Measurements from ENCODE around the gene NHERF1. TPM values are rescaled to one million over a fixed set of nuclear protein-coding genes. Genes with fewer than 3 reads are reported as not detected.

Gene NHERF1
- total and polyA plus RNA-seq, 9 of the 15 experiments (the other 6 are each of a cell fraction or from before 2014, with no cell fraction given), result 11.4 to 79.9 (median 36.9) TPM

GRCh38 chr17:74779948-74780400 is 31.5 kb downstream of the NHERF1 start (continued):
- TF ChIP-seq, protein P1, sequence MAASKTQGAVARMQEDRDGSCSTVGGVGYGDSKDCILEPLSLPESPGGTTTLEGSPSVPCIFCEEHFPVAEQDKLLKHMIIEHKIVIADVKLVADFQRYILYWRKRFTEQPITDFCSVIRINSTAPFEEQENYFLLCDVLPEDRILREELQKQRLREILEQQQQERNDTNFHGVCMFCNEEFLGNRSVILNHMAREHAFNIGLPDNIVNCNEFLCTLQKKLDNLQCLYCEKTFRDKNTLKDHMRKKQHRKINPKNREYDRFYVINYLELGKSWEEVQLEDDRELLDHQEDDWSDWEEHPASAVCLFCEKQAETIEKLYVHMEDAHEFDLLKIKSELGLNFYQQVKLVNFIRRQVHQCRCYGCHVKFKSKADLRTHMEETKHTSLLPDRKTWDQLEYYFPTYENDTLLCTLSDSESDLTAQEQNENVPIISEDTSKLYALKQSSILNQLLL (CRISPR knock-in tag; IDR thresholded peaks at IDR 0.05; ENCODE audit: borderline replicate concordance), result no peak
- TF ChIP-seq ZNF384 (IDR thresholded peaks at IDR 0.05; ENCODE audit: low read depth, low read length) (no peak), KDM5B (IDR thresholded peaks at IDR 0.05; ENCODE audit: insufficient replicate concordance, low read depth, low read length) (no peak), NR2C1 (IDR thresholded peaks at IDR 0.05) (no peak), NR2C1 (tag; IDR thresholded peaks at IDR 0.05) (no peak), ZNF134 (CRISPR knock-in tag; conservative IDR thresholded peaks at IDR 0.05) (no peak), RUNX1 (IDR thresholded peaks at IDR 0.05; ENCODE audit: low read depth) (no peak), HNRNPK (IDR thresholded peaks at IDR 0.05; ENCODE audit: low read depth, low read length, poor library complexity, severe bottlenecking) (no peak)
- TF ChIP-seq, protein P2, sequence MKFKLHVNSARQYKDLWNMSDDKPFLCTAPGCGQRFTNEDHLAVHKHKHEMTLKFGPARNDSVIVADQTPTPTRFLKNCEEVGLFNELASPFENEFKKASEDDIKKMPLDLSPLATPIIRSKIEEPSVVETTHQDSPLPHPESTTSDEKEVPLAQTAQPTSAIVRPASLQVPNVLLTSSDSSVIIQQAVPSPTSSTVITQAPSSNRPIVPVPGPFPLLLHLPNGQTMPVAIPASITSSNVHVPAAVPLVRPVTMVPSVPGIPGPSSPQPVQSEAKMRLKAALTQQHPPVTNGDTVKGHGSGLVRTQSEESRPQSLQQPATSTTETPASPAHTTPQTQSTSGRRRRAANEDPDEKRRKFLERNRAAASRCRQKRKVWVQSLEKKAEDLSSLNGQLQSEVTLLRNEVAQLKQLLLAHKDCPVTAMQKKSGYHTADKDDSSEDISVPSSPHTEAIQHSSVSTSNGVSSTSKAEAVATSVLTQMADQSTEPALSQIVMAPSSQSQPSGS (CRISPR knock-in tag; IDR thresholded peaks at IDR 0.05), result no peak
- TF ChIP-seq, protein P3, sequence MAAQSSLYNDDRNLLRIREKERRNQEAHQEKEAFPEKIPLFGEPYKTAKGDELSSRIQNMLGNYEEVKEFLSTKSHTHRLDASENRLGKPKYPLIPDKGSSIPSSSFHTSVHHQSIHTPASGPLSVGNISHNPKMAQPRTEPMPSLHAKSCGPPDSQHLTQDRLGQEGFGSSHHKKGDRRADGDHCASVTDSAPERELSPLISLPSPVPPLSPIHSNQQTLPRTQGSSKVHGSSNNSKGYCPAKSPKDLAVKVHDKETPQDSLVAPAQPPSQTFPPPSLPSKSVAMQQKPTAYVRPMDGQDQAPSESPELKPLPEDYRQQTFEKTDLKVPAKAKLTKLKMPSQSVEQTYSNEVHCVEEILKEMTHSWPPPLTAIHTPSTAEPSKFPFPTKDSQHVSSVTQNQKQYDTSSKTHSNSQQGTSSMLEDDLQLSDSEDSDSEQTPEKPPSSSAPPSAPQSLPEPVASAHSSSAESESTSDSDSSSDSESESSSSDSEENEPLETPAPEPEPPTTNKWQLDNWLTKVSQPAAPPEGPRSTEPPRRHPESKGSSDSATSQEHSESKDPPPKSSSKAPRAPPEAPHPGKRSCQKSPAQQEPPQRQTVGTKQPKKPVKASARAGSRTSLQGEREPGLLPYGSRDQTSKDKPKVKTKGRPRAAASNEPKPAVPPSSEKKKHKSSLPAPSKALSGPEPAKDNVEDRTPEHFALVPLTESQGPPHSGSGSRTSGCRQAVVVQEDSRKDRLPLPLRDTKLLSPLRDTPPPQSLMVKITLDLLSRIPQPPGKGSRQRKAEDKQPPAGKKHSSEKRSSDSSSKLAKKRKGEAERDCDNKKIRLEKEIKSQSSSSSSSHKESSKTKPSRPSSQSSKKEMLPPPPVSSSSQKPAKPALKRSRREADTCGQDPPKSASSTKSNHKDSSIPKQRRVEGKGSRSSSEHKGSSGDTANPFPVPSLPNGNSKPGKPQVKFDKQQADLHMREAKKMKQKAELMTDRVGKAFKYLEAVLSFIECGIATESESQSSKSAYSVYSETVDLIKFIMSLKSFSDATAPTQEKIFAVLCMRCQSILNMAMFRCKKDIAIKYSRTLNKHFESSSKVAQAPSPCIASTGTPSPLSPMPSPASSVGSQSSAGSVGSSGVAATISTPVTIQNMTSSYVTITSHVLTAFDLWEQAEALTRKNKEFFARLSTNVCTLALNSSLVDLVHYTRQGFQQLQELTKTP (IDR thresholded peaks at IDR 0.05; ENCODE audit: low read depth in 1 of 2, partially characterized antibody in 2 of 2), result no peak
